GM19193 (cell line): Measurements from ENCODE around the gene DSC2.

ENCODE experiments used
- POLR2A ChIP-seq: IDR thresholded peaks from 4 replicates; pipeline ENCODE4 v1.6.1; 2011; ENCODE audit not compliant: insufficient read depth, insufficient read length; ENCODE audit errors: extremely low read depth

The DSC2 gene

GRCh38 chr18:31102941-31103340 is 720 bp upstream of the DSC2 start:
- no peak for TF ChIP-seq POLR2A

- no peak for TF ChIP-seq POLR2A
These were observed 817 bp downstream of the DSC2 start for GRCh38 chr18:31101183-31102024.

- no peak for TF ChIP-seq POLR2A
These were observed 1.6 kb downstream of the DSC2 start for GRCh38 chr18:31100436-31101182.

GRCh38 chr18:31099450-31100230 is 2.6 kb downstream of the DSC2 start:
- no peak for TF ChIP-seq POLR2A

GRCh38 chr18:31098878-31099277 is 3.3 kb downstream of the DSC2 start:
- TF ChIP-seq POLR2A: no peak

- no peak for TF ChIP-seq POLR2A
These were observed 4.6 kb downstream of the DSC2 start for GRCh38 chr18:31097666-31098065.

- TF ChIP-seq POLR2A: no peak
These were observed 8.3 kb downstream of the DSC2 start for GRCh38 chr18:31093880-31094279.

GRCh38 chr18:31093294-31093693 is 8.9 kb downstream of the DSC2 start:
- no peak for TF ChIP-seq POLR2A

- no peak for TF ChIP-seq POLR2A
These were observed 10.9 kb downstream of the DSC2 start for GRCh38 chr18:31091350-31091749.

GRCh38 chr18:31088532-31088931 is 13.7 kb downstream of the DSC2 start:
- TF ChIP-seq POLR2A: no peak

- TF ChIP-seq POLR2A: no peak
These were observed 22.2 kb downstream of the DSC2 start for GRCh38 chr18:31079973-31080372.

GRCh38 chr18:31077878-31078277 is 24.3 kb downstream of the DSC2 start:
- no peak for TF ChIP-seq POLR2A

GRCh38 chr18:31072175-31072574 is 30.0 kb downstream of the DSC2 start:
- TF ChIP-seq POLR2A: no peak

- TF ChIP-seq POLR2A: no peak
These were observed 32.0 kb downstream of the DSC2 start for GRCh38 chr18:31070206-31070605.

GRCh38 chr18:31066266-31066665 is 36.0 kb downstream of the DSC2 start:
- no peak for TF ChIP-seq POLR2A
